ENCODE data around the gene PCDHGA12.

Gene PCDHGA12

GRCh38 chr5:141477044-141477575 is 46.8 kb downstream of the PCDHGA12 start:
- H3K4me3 ChIP-seq (ENCODE audit: low read depth, low read length), result peak overlapping the region; percentile 73
- TF ChIP-seq CTCF (IDR thresholded peaks at IDR 0.05; ENCODE audit: borderline replicate concordance, insufficient read depth, low read depth, low read length), result no peak

- no peak for TF ChIP-seq CTCF (IDR thresholded peaks at IDR 0.05; ENCODE audit: borderline replicate concordance, insufficient read depth, low read depth, low read length)
- peak overlapping the region; percentile 73 for H3K4me3 ChIP-seq (ENCODE audit: low read depth, low read length)
These were observed 47.5 kb downstream of the PCDHGA12 start for GRCh38 chr5:141477815-141478214.

DNA sequence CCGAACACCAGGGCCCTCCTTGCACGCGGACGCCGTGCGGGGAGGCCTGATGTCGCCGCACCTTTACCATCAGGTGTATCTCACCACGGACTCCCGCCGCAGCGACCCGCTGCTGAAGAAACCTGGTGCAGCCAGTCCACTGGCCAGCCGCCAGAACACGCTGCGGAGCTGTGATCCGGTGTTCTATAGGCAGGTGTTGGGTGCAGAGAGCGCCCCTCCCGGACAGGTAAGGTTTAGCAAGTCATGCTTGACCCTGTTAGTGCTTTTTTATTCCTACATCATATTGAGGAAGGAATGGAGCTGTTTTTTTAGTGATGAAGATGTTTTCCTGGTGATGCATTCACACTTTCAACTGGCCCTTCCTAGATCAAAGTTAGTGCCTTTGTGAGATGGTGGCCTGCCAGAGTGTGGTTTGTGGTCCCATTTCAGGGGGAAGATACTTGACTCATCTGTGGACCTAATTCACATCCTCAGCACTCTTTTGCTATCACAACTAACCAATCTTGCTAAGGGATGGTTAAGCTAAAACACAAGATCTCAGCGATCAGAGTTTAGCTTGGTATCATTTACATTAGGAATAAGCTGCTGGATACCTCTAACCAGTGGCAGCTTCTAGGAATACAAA is 48.1 kb downstream of the PCDHGA12 start:
- peak overlapping the region; percentile 11 for H3K4me3 ChIP-seq (ENCODE audit: low read depth, low read length)
- peak; percentile 34; the same call in 1 of the 2 replicates for TF ChIP-seq CTCF (IDR thresholded peaks at IDR 0.05; ENCODE audit: borderline replicate concordance, insufficient read depth, low read depth, low read length)

- no peak for TF ChIP-seq CTCF (IDR thresholded peaks at IDR 0.05; ENCODE audit: borderline replicate concordance, insufficient read depth, low read depth, low read length)
- no peak overlapping the region for H3K4me3 ChIP-seq (ENCODE audit: low read depth, low read length)
These were observed 49.5 kb downstream of the PCDHGA12 start for GRCh38 chr5:141479776-141480175.
